T-cell (primary cell): Measurements from ENCODE around the gene CYP2W1. TPM values are rescaled to one million over a fixed set of nuclear protein-coding genes. Genes with fewer than 3 reads are reported as not detected.

ENCODE experiments used
- ATAC-seq, 4 experiments: fragments of 200-7000 bp in 3 of 4; fragments of 150-1000 bp in 1 of 4; cut with Tn5 transposase; replicated peaks in 1 of 4; 1 replicate in 3 of 4; 2 replicates in 1 of 4; pipeline ENCODE4 v1.10.0; 2021; ENCODE audit warnings: moderate library complexity in 3 of 4, mild to moderate bottlenecking in 2 of 4, moderate number of reproducible peaks in 1 of 4
- CTCF ChIA-PET, 2 donors: fragments of 300-600 bp; sonication (Branson Sonifier 250); formaldehyde crosslinking; loops; one replicate each; lab custom pipeline; 2022; ENCODE audit warnings: antibody characterized with exemption in 2 of 2; lab: Charles Lee
- POLR2A ChIA-PET, 2 donors: fragments of 300-600 bp; sonication (Branson Sonifier 250); formaldehyde crosslinking; loops; one replicate each; lab custom pipeline; 2022; ENCODE audit warnings: antibody characterized with exemption in 2 of 2; lab: Charles Lee
- DNase-seq, 35 experiments: peaks; one replicate each; pipeline versions ENCODE4 v3.0.0 to v3.0.0-alpha.2; 2013 to 2023
- H3K27ac ChIP-seq: one replicate; pipeline ENCODE4 v1.5.1; 2013; ENCODE audit warnings: low read length
- H3K27me3 ChIP-seq, 2 experiments: replicated peaks in 1 of 2; 1 replicate in 1 of 2; 2 replicates in 1 of 2; pipeline versions ENCODE4 v1.6.1 to v1.7.0; 2013; ENCODE audit warnings: low read length in 1 of 2, mixed read lengths in 1 of 2; ENCODE audit not compliant: control insufficient read depth in 2 of 2, insufficient read depth in 2 of 2; ENCODE audit errors: extremely low read depth in 1 of 2
- H3K36me3 ChIP-seq, 2 donors: 1 replicate in 1 of 2; 2 replicates in 1 of 2; pipeline versions ENCODE4 v1.6.1 to v1.7.0; 2013; ENCODE audit warnings: low read length in 1 of 2; ENCODE audit not compliant: control insufficient read depth in 2 of 2, insufficient read depth in 1 of 2; ENCODE audit errors: extremely low read depth in 1 of 2
- H3K4me1 ChIP-seq, 2 experiments: 1 replicate in 1 of 2; 2 replicates in 1 of 2; pipeline versions ENCODE4 v1.6.1 to v1.7.0; 2013; ENCODE audit warnings: low read length in 2 of 2, mixed read lengths in 1 of 2; ENCODE audit not compliant: insufficient read depth in 2 of 2, control insufficient read depth in 1 of 2; ENCODE audit errors: extremely low read depth in 1 of 2
- H3K4me3 ChIP-seq, 2 donors: 1 replicate in 1 of 2; 2 replicates in 1 of 2; pipeline versions ENCODE4 v1.5.1 to v1.7.0; 2013; ENCODE audit warnings: mild to moderate bottlenecking in 2 of 2, low read length in 1 of 2, moderate library complexity in 1 of 2; ENCODE audit not compliant: control insufficient read depth in 1 of 2; ENCODE audit errors: extremely low read depth in 1 of 2
- H3K9me3 ChIP-seq: 2 replicates; pipeline ENCODE4 v1.7.0; 2013
- H3K27ac Mint-ChIP-seq, 2 donors: one replicate each; pipeline ENCODE4 v1.8.0; 2020 to 2021; ENCODE audit warnings: mild to moderate bottlenecking in 2 of 2, mixed read lengths in 2 of 2
- H3K27me3 Mint-ChIP-seq, 2 donors: one replicate each; pipeline ENCODE4 v1.8.0; 2021 to 2022; ENCODE audit warnings: mixed read lengths in 2 of 2
- H3K36me3 Mint-ChIP-seq: one replicate; pipeline ENCODE4 v1.8.0; 2021; ENCODE audit warnings: mixed read lengths
- H3K4me1 Mint-ChIP-seq, 3 donors: one replicate each; pipeline ENCODE4 v1.8.0; 2020 to 2022; ENCODE audit warnings: mixed read lengths in 3 of 3, mild to moderate bottlenecking in 1 of 3
- H3K4me3 Mint-ChIP-seq, 3 donors: one replicate each; pipeline ENCODE4 v1.8.0; 2020 to 2022; ENCODE audit warnings: mild to moderate bottlenecking in 3 of 3, mixed read lengths in 3 of 3, moderate library complexity in 3 of 3
- H3K9me3 Mint-ChIP-seq, 3 donors: one replicate each; pipeline ENCODE4 v1.8.0; 2020 to 2022; ENCODE audit warnings: mixed read lengths in 3 of 3
- WGBS: methylation state at CpG from one replicate; pipeline ENCODE4 v1.1.5; 2013; ENCODE audit warnings: missing lambda C conversion rate; ENCODE audit not compliant: insufficient coverage; 5-methylcytosine and 5-hydroxymethylcytosine counted together
- total RNA-seq, 35 experiments: library from RNA in 6 of 35; stranded (reverse) in 6 of 35; fragments of 120-200 nt in 1 of 35; gene quantifications; one replicate each; pipeline versions ENCODE4 v1.2.1 to v1.2.4 and lab custom pipeline; 2013 to 2026

Gene CYP2W1
- total RNA-seq (under 1 TPM in 1 of 5 donors, not detected in 4; 0.19 TPM), total RNA-seq (lab: John Stamatoyannopoulos, UW) (0 to 0.20 (median 0) reads per million in 29 experiments)
- total RNA-seq (2013): not detected

- no peaks in the 10 kb centered on the region for H3K9me3 ChIP-seq
- H3K4me3 Mint-ChIP-seq: no peak within 1 kb of the TSS
- no peaks in the 10 kb centered on the region for H3K9me3 Mint-ChIP-seq
- CTCF ChIA-PET: no interaction called here
- no peak within 1 kb of the TSS for H3K4me3 ChIP-seq
- H3K36me3 ChIP-seq: no peaks in the 10 kb centered on the region
- H3K4me1 ChIP-seq: no peaks in the 10 kb centered on the region
- H3K27me3 ChIP-seq: peaks cover 0 to 48% of the 10 kb centered on the region in 2 experiments
- H3K4me1 Mint-ChIP-seq: no peaks in the 10 kb centered on the region
- no peak within 1 kb of the TSS for H3K27ac Mint-ChIP-seq
- no peak within 1 kb of the TSS for H3K27ac ChIP-seq
- POLR2A ChIA-PET: no interaction called here
- H3K36me3 Mint-ChIP-seq: no peaks in the 10 kb centered on the region
- ATAC-seq (no peak), DNase-seq (no peak)
- 87% methylated on average over 28 of the region's 34 CpGs for WGBS
- H3K27me3 Mint-ChIP-seq: peaks cover 4 to 9% of the 10 kb centered on the region in 2 donors
Measured at GRCh38 chr7:983004-983615, at the start of gene CYP2W1. TSS of gene CYP2W1 (plus strand) at chr7:983181. CDS start at chr7:983212, 31 bp downstream.

GRCh38 chr7:934469-935163, 48.4 kb upstream of the CYP2W1 start:
- no peaks in the 10 kb centered on the region for H3K9me3 Mint-ChIP-seq
- no peak overlapping the region for H3K4me3 Mint-ChIP-seq
- CTCF ChIA-PET: no interaction called here
- no peaks in the 10 kb centered on the region for H3K36me3 Mint-ChIP-seq
- H3K27ac Mint-ChIP-seq: no peak overlapping the region
- Histone ChIP-seq H3K36me3 (no peaks in the 10 kb centered on the region), H3K4me1 (peaks cover 0 to 31% of the 10 kb centered on the region in 2 experiments), H3K4me3 (no peak overlapping the region), H3K9me3 (no peaks in the 10 kb centered on the region), H3K27me3 (peaks cover 0 to 2% of the 10 kb centered on the region in 2 experiments), H3K27ac (no peak overlapping the region)
- H3K27me3 Mint-ChIP-seq: no peaks in the 10 kb centered on the region
- 93% methylated on average over 12 of the region's 34 CpGs for WGBS
- no peak for ATAC-seq
- POLR2A ChIA-PET: no interaction called here
- no peak for DNase-seq
- peaks cover 0 to 12% (median 7%) of the 10 kb centered on the region in 3 donors for H3K4me1 Mint-ChIP-seq

- Histone ChIP-seq H3K4me1 (peaks cover 0 to 29% of the 10 kb centered on the region in 2 experiments), H3K36me3 (no peaks in the 10 kb centered on the region), H3K27ac (no peak overlapping the region), H3K9me3 (no peaks in the 10 kb centered on the region), H3K27me3 (peaks cover 0 to 2% of the 10 kb centered on the region in 2 experiments), H3K4me3 (no peak overlapping the region)
- peaks cover 5 to 11% (median 5%) of the 10 kb centered on the region in 3 donors for H3K4me1 Mint-ChIP-seq
- no peak for DNase-seq
- H3K27ac Mint-ChIP-seq: no peak overlapping the region
- ChIA-PET POLR2A (no interaction called here), CTCF (no interaction called here)
- H3K9me3 Mint-ChIP-seq: peaks cover 0 to 3% (median 0%) of the 10 kb centered on the region in 3 donors
- ATAC-seq: no peak
- no peak overlapping the region for H3K4me3 Mint-ChIP-seq
- no peaks in the 10 kb centered on the region for H3K27me3 Mint-ChIP-seq
- H3K36me3 Mint-ChIP-seq: no peaks in the 10 kb centered on the region
- WGBS: 95% methylated on average over 44 of the region's 46 CpGs
Measured at GRCh38 chr7:935164-935873, 47.7 kb upstream of the CYP2W1 start.

GRCh38 chr7:935874-936385, 47.1 kb upstream of the CYP2W1 start:
- no peak overlapping the region for H3K4me3 Mint-ChIP-seq
- peaks cover 5 to 12% (median 6%) of the 10 kb centered on the region in 3 donors for H3K4me1 Mint-ChIP-seq
- H3K4me1 ChIP-seq: peaks cover 0 to 25% of the 10 kb centered on the region in 2 experiments
- H3K27me3 ChIP-seq: peaks cover 0 to 2% of the 10 kb centered on the region in 2 experiments
- H3K27ac ChIP-seq: no peak overlapping the region
- H3K27me3 Mint-ChIP-seq: no peaks in the 10 kb centered on the region
- WGBS: 87% methylated on average over 19 of the region's 28 CpGs
- H3K4me3 ChIP-seq: no peak overlapping the region
- peaks cover 0 to 7% (median 0%) of the 10 kb centered on the region in 3 donors for H3K9me3 Mint-ChIP-seq
- no peak overlapping the region for H3K27ac Mint-ChIP-seq
- H3K9me3 ChIP-seq: no peaks in the 10 kb centered on the region
- H3K36me3 ChIP-seq: no peaks in the 10 kb centered on the region
- H3K36me3 Mint-ChIP-seq: no peaks in the 10 kb centered on the region
- POLR2A ChIA-PET: no interaction called here
- CTCF ChIA-PET: no interaction called here
- ATAC-seq (no peak), DNase-seq (no peak)

- H3K4me1 ChIP-seq: peaks cover 0 to 25% of the 10 kb centered on the region in 2 experiments
- H3K4me3 ChIP-seq: no peak overlapping the region
- peaks cover 0 to 2% of the 10 kb centered on the region in 2 experiments for H3K27me3 ChIP-seq
- H3K27ac ChIP-seq: no peak overlapping the region
- peaks cover 0 to 10% (median 0%) of the 10 kb centered on the region in 3 donors for H3K9me3 Mint-ChIP-seq
- H3K36me3 ChIP-seq: no peaks in the 10 kb centered on the region
- POLR2A ChIA-PET: no interaction called here
- CTCF ChIA-PET: no interaction called here
- no peaks in the 10 kb centered on the region for H3K9me3 ChIP-seq
- H3K4me3 Mint-ChIP-seq: no peak overlapping the region
- DNase-seq (no peak), ATAC-seq (peak in 2 of 4 experiments; percentile 20 to 48)
- H3K36me3 Mint-ChIP-seq: no peaks in the 10 kb centered on the region
- peak overlapping the region in 1 of 2 donors; percentile 34 for H3K27ac Mint-ChIP-seq
- WGBS: 29% methylated on average over 14 of the region's 22 CpGs
- no peaks in the 10 kb centered on the region for H3K27me3 Mint-ChIP-seq
- H3K4me1 Mint-ChIP-seq: peaks cover 5 to 14% (median 12%) of the 10 kb centered on the region in 3 donors
Measured at GRCh38 chr7:936386-937054, 46.5 kb upstream of the CYP2W1 start.
